H1 (cell line): Measurements from ENCODE around the gene MRPS27. TPM values are rescaled to one million over a fixed set of nuclear protein-coding genes. Genes with fewer than 3 reads are reported as not detected.

ENCODE experiments used
- CTCF ChIA-PET: fragments of 300-600 bp; sonication (Branson Sonifier 250); formaldehyde crosslinking; loops from one replicate; lab custom pipeline; 2021; ENCODE audit not compliant: partially characterized antibody; lab: Charles Lee
- POLR2A ChIA-PET: fragments of 300-600 bp; sonication (Branson Sonifier 250); formaldehyde crosslinking; loops from one replicate; lab custom pipeline; 2021; ENCODE audit warnings: inconsistent platforms; ENCODE audit not compliant: partially characterized antibody; lab: Charles Lee
- DNase-seq, 2 experiments: peaks; one replicate each; pipeline versions ENCODE4 v3.0.0 to v3.0.0-alpha.2; 2010 to 2022; ENCODE audit warnings: low spot score in 2 of 2, low read depth in 1 of 2, mixed read lengths in 1 of 2
- FAIRE-seq: peaks from 2 replicates; lab custom pipeline; 2011; peaks lifted over from hg19 to GRCh38; lab: Jason Lieb, UNC
- H2AFZ ChIP-seq: 2 replicates; pipeline ENCODE4 v1.8.1; 2012; ENCODE audit warnings: low read length, inconsistent platforms
- H2AK5ac ChIP-seq: 2 replicates; pipeline ENCODE4 v1.6.1; 2013; ENCODE audit warnings: low read depth, low read length
- H2BK120ac ChIP-seq: replicated peaks from 2 replicates; pipeline ENCODE3; 2013; ENCODE audit warnings: low read depth, low read length, inconsistent platforms
- H2BK12ac ChIP-seq: 2 replicates; pipeline ENCODE4 v1.6.1; 2013; ENCODE audit warnings: low read depth, low read length
- H2BK15ac ChIP-seq: 2 replicates; pipeline ENCODE4 v1.6.1; 2013; ENCODE audit warnings: low read length
- H2BK20ac ChIP-seq: 2 replicates; pipeline ENCODE4 v1.6.1; 2013; ENCODE audit warnings: low read length
- H2BK5ac ChIP-seq: 2 replicates; pipeline ENCODE4 v1.6.1; 2013; ENCODE audit warnings: low read depth, low read length
- H3K14ac ChIP-seq: 2 replicates; pipeline ENCODE4 v1.6.1; 2013; ENCODE audit warnings: inconsistent platforms; ENCODE audit not compliant: insufficient read length
- H3K18ac ChIP-seq: 2 replicates; pipeline ENCODE4 v1.6.1; 2013; ENCODE audit warnings: low read length; ENCODE audit errors: extremely low read depth
- H3K23ac ChIP-seq: 2 replicates; pipeline ENCODE4 v1.6.1; 2013; ENCODE audit warnings: inconsistent platforms; ENCODE audit not compliant: insufficient read length
- H3K23me2 ChIP-seq: 2 replicates; pipeline ENCODE4 v1.6.1; 2013; ENCODE audit warnings: low read depth, low read length
- H3K27ac ChIP-seq: 2 replicates; pipeline ENCODE4 v1.6.1; 2011; ENCODE audit warnings: low read depth, low read length, inconsistent platforms
- H3K27me3 ChIP-seq, 4 experiments: replicated peaks in 1 of 4; 1 replicate in 1 of 4; 2 replicates in 3 of 4; pipeline versions ENCODE4 v1.6.1 to v1.8.1; 2011 to 2013; ENCODE audit warnings: low read length in 3 of 4, mild to moderate bottlenecking in 3 of 4, inconsistent platforms in 2 of 4, mixed read lengths in 2 of 4, moderate library complexity in 1 of 4; ENCODE audit not compliant: control insufficient read depth in 3 of 4, insufficient read depth in 3 of 4; ENCODE audit errors: extremely low read depth in 1 of 4
- H3K36me3 ChIP-seq, 4 experiments: 2 replicates each; pipeline versions ENCODE4 v1.6.1 to v1.8.1; 2011 to 2013; ENCODE audit warnings: mild to moderate bottlenecking in 4 of 4, low read length in 3 of 4, moderate library complexity in 2 of 4, control low read depth in 1 of 4, inconsistent platforms in 1 of 4; ENCODE audit not compliant: insufficient read depth in 4 of 4, control insufficient read depth in 2 of 4
- H3K4ac ChIP-seq: replicated peaks from 2 replicates; pipeline ENCODE3; 2013; ENCODE audit warnings: low read length, low read depth, mixed read lengths, inconsistent platforms; ENCODE audit not compliant: insufficient read length
- H3K4me1 ChIP-seq, 4 experiments: replicated peaks in 1 of 4; 1 replicate in 1 of 4; 2 replicates in 3 of 4; pipeline versions ENCODE4 v1.6.1 to v1.8.1; 2011 to 2013; ENCODE audit warnings: low read length in 3 of 4, inconsistent platforms in 2 of 4, mixed read lengths in 1 of 4; ENCODE audit not compliant: insufficient read depth in 4 of 4, control insufficient read depth in 3 of 4
- H3K4me2 ChIP-seq, 2 experiments: 2 replicates each; pipeline versions ENCODE4 v1.6.1 to v1.8.1; 2011 to 2013; ENCODE audit warnings: low read depth in 2 of 2, low read length in 2 of 2, control low read depth in 1 of 2, inconsistent platforms in 1 of 2, mild to moderate bottlenecking in 1 of 2; ENCODE audit not compliant: insufficient read depth in 1 of 2
- H3K4me3 ChIP-seq, 4 experiments: fragments of 200-600, 300-600 bp in 1 of 4; sonication (generic), shearing (Covaris generic), sonication (Bioruptor Twin) in 1 of 4; 2 replicates each; pipeline versions ENCODE4 v1.5.1 to v1.8.1; 2011 to 2016; ENCODE audit warnings: low read length in 4 of 4, low read depth in 3 of 4, control low read depth in 2 of 4, inconsistent platforms in 2 of 4, mild to moderate bottlenecking in 2 of 4, mixed read lengths in 1 of 4, moderate library complexity in 1 of 4; ENCODE audit not compliant: insufficient read depth in 2 of 4; ENCODE audit errors: extremely low read depth in 1 of 4
- H3K56ac ChIP-seq: replicated peaks from 2 replicates; pipeline ENCODE3; 2013; ENCODE audit warnings: low read depth, mild to moderate bottlenecking, mixed read lengths, low read length, inconsistent platforms; ENCODE audit not compliant: insufficient read length
- H3K79me1 ChIP-seq: 2 replicates; pipeline ENCODE4 v1.6.1; 2013; ENCODE audit warnings: low read depth, low read length, control low read depth
- H3K79me2 ChIP-seq, 2 experiments: 2 replicates each; pipeline versions ENCODE4 v1.6.1 to v1.8.1; 2012 to 2013; ENCODE audit warnings: low read length in 2 of 2, mild to moderate bottlenecking in 2 of 2, inconsistent platforms in 1 of 2; ENCODE audit not compliant: insufficient read depth in 2 of 2, control insufficient read depth in 1 of 2
- H3K9ac ChIP-seq, 4 experiments: replicated peaks in 1 of 4; 1 replicate in 1 of 4; 2 replicates in 3 of 4; pipeline versions ENCODE4 v1.6.1 to v1.8.1; 2011 to 2013; ENCODE audit warnings: low read depth in 3 of 4, low read length in 3 of 4, control low read depth in 2 of 4, mild to moderate bottlenecking in 2 of 4, moderate library complexity in 2 of 4, inconsistent platforms in 1 of 4; ENCODE audit errors: extremely low read depth in 1 of 4
- H3K9me3 ChIP-seq, 2 experiments: 2 replicates each; pipeline versions ENCODE4 v1.6.1 to v1.8.1; 2012 to 2013; ENCODE audit warnings: mild to moderate bottlenecking in 2 of 2, moderate library complexity in 2 of 2, control low read depth in 1 of 2, inconsistent platforms in 1 of 2, low read depth in 1 of 2, low read length in 1 of 2, mixed read lengths in 1 of 2; ENCODE audit not compliant: insufficient read depth in 2 of 2
- H4K20me1 ChIP-seq, 2 experiments: replicated peaks in 1 of 2; 2 replicates each; pipeline versions ENCODE3 to v1.8.1; 2011 to 2013; ENCODE audit warnings: inconsistent platforms in 2 of 2, low read length in 2 of 2, mild to moderate bottlenecking in 1 of 2; ENCODE audit not compliant: insufficient read depth in 2 of 2, control insufficient read depth in 1 of 2
- H4K5ac ChIP-seq: 2 replicates; pipeline ENCODE4 v1.6.1; 2013; ENCODE audit warnings: low read length, low read depth, mixed read lengths, inconsistent platforms; ENCODE audit not compliant: insufficient read length
- H4K8ac ChIP-seq: 2 replicates; pipeline ENCODE4 v1.8.0; 2013; ENCODE audit warnings: mild to moderate bottlenecking, moderate library complexity, low read length, inconsistent platforms; ENCODE audit not compliant: insufficient read depth; ENCODE audit errors: extremely low read depth
- H4K91ac ChIP-seq: replicated peaks from 2 replicates; pipeline ENCODE3; 2013; ENCODE audit warnings: low read length, mixed read lengths, inconsistent platforms; ENCODE audit not compliant: insufficient read length
- WGBS, 2 experiments: shearing (Covaris generic) in 1 of 2; methylation state at CpG; one replicate each; pipeline versions ENCODE4 v1.1.6 to v1.1.7; 2013 to 2015; ENCODE audit warnings: low lambda C conversion rate in 2 of 2, mixed read lengths in 2 of 2, inconsistent platforms in 1 of 2, low coverage in 1 of 2, missing lambda C conversion rate in 1 of 2; ENCODE audit not compliant: insufficient replicate concordance in 2 of 2, insufficient coverage in 1 of 2, insufficient read length in 1 of 2; ENCODE audit errors: extremely low coverage in 1 of 2, missing lambda C conversion rate in 1 of 2; 5-methylcytosine and 5-hydroxymethylcytosine counted together
- polyA plus RNA-seq, 7 experiments: library from polyadenylated mRNA; depleted of rRNA in 3 of 7; stranded (reverse) in 5 of 7; unstranded in 2 of 7; fragments of >200 nt in 5 of 7; fragments of 200-250 nt in 2 of 7; gene quantifications; 1 replicate in 5 of 7; 2 replicates in 1 of 7; 4 replicates in 1 of 7; pipeline versions ENCODE4 v1.2.1 to v1.2.3, GENCODE V29; 2011 to 2013; ENCODE audit warnings: missing spikeins in 2 of 7, mixed read lengths in 2 of 7
- total RNA-seq: library from RNA; stranded (reverse); fragmentation: NEBNext Ultra II Directional; extraction: Animal tissue kit (Norgen Biotek cat#: 25700); gene quantifications from 2 replicates; pipeline ENCODE4 v1.2.1, GENCODE V29; 2021

MRPS27 gene
- total and polyA plus RNA-seq, 2 of the 8 experiments (the other 6 are each of a cell fraction or from before 2014, with no cell fraction given): 93.2 to 102 TPM

GRCh38 chr5:72330712-72331111, 10.7 kb upstream of the MRPS27 start:
- POLR2A ChIA-PET: interaction anchor here (1.5 kb wide), 1 partner anchor 11 kb away, joined by 5 read pairs; the partner anchor contains the start of genes MRPS27 and PTCD2
- H3K36me3 ChIP-seq: peaks cover 2 to 27% (median 11%) of the 10 kb centered on the region in 4 experiments; a peak in 6 of 8 replicates
- H2BK120ac ChIP-seq: no peak overlapping the region
- H3K9ac ChIP-seq: no peak overlapping the region
- no peaks in the 10 kb centered on the region for H3K79me1 ChIP-seq
- no peak overlapping the region for H4K91ac ChIP-seq
- H3K4me2 ChIP-seq: peak overlapping the region in 1 of 2 experiments; percentile 2; a peak in 1 of 4 replicates
- no peak overlapping the region for H3K18ac ChIP-seq
- no peaks in the 10 kb centered on the region for H3K9me3 ChIP-seq
- H2BK12ac ChIP-seq: no peak overlapping the region
- H3K23me2 ChIP-seq: no peaks in the 10 kb centered on the region
- no peak overlapping the region for H3K56ac ChIP-seq
- no peak overlapping the region for H3K23ac ChIP-seq
- no peak overlapping the region for H2AFZ ChIP-seq
- no peaks in the 10 kb centered on the region; a peak in 2 of 7 replicates for H3K4me1 ChIP-seq
- H2AK5ac ChIP-seq: no peak overlapping the region
- H3K27ac ChIP-seq: no peak overlapping the region
- H2BK5ac ChIP-seq: no peak overlapping the region
- no peak overlapping the region for H4K8ac ChIP-seq
- CTCF ChIA-PET: no interaction called here
- H3K4ac ChIP-seq: no peak overlapping the region
- H3K14ac ChIP-seq: no peak overlapping the region
- no peak overlapping the region for H2BK20ac ChIP-seq
- H3K27me3 ChIP-seq: peaks cover 0 to 1% (median 0%) of the 10 kb centered on the region in 4 experiments; a peak in 1 of 7 replicates
- 71% methylated on average over 1 of the region's 1 CpG; no CpG with 5 or more reads in 1 of the 2 experiments for WGBS, 2 experiments
- H4K20me1 ChIP-seq: peaks cover 0 to 2% of the 10 kb centered on the region in 2 experiments
- H3K79me2 ChIP-seq: no peaks in the 10 kb centered on the region
- no peak overlapping the region for H4K5ac ChIP-seq
- H2BK15ac ChIP-seq: no peak overlapping the region
- no peak for DNase-seq
- no peak overlapping the region for H3K4me3 ChIP-seq
- no peak for FAIRE-seq
